Activated CD4-positive, alpha-beta T cell treated with anti-CD3 and anti-CD28 coated beads, Interleukin-10, Interleukin-2, amounts not matched to agents 100 ng/mL and 50 ng/mL, durations not matched to agents 16 hours and 8 hours (primary cell): ENCODE data around the gene THSD7B.
"Not testable (repeated sequence)": the region's sequence is repeated elsewhere in the genome, so short reads cannot be mapped to it uniquely, and the experiment has no call there.

Experiments
- DNase-seq: peaks from one replicate; pipeline ENCODE4 v3.0.0-alpha.2; 2020

THSD7B gene

GRCh38 chr2:137048455-137048854 is 283.1 kb downstream of the THSD7B start:
- DNase-seq: no peak

- DNase-seq: no peak
Measured at GRCh38 chr2:137049518-137049917, 284.2 kb downstream of the THSD7B start.

- no peak for DNase-seq
Measured at GRCh38 chr2:137050949-137051348, 285.6 kb downstream of the THSD7B start.

- no peak for DNase-seq
Measured at GRCh38 chr2:137051778-137052398, 286.5 kb downstream of the THSD7B start.

- no peak for DNase-seq
Measured at GRCh38 chr2:137056704-137057103, 291.4 kb downstream of the THSD7B start.

- not testable (repeated sequence) for DNase-seq
Measured at GRCh38 chr2:137076111-137076765, 310.9 kb downstream of the THSD7B start.

- no peak for DNase-seq
Measured at GRCh38 chr2:137091704-137092103, 326.4 kb downstream of the THSD7B start.

- DNase-seq: no peak
Measured at GRCh38 chr2:137093116-137093515, 327.8 kb downstream of the THSD7B start.

GRCh38 chr2:137096187-137096586 is 330.8 kb downstream of the THSD7B start:
- no peak for DNase-seq

- no peak for DNase-seq
Measured at GRCh38 chr2:137096693-137097092, 331.3 kb downstream of the THSD7B start.

- not testable (repeated sequence) for DNase-seq
Measured at GRCh38 chr2:137101814-137102213, 336.5 kb downstream of the THSD7B start.

- no peak for DNase-seq
Measured at GRCh38 chr2:137107904-137108303, 342.6 kb downstream of the THSD7B start.

- no peak for DNase-seq
Measured at GRCh38 chr2:137111896-137112295, 346.6 kb downstream of the THSD7B start.

GRCh38 chr2:137115081-137115794 is 349.9 kb downstream of the THSD7B start:
- DNase-seq: no peak

- no peak for DNase-seq
Measured at GRCh38 chr2:137115795-137116089, 350.4 kb downstream of the THSD7B start.

- DNase-seq: no peak
Measured at GRCh38 chr2:137117385-137117784, 352.0 kb downstream of the THSD7B start.

- DNase-seq: no peak
Measured at GRCh38 chr2:137118140-137118539, 352.8 kb downstream of the THSD7B start.

- no peak for DNase-seq
Measured at GRCh38 chr2:137123226-137123625, 357.9 kb downstream of the THSD7B start.

- no peak for DNase-seq
Measured at GRCh38 chr2:137133225-137133624, 367.9 kb downstream of the THSD7B start.

GRCh38 chr2:137138263-137138662 is 372.9 kb downstream of the THSD7B start:
- DNase-seq: no peak

GRCh38 chr2:137151731-137152130 is 386.4 kb downstream of the THSD7B start:
- DNase-seq: no peak

- no peak for DNase-seq
Measured at GRCh38 chr2:137154946-137155345, 389.6 kb downstream of the THSD7B start.

GRCh38 chr2:137155356-137156104 is 390.2 kb downstream of the THSD7B start:
- no peak for DNase-seq
